T-helper 9 cell (primary cell): ENCODE results near the gene ABHD14A.
"Not testable (repeated sequence)": the region's sequence is repeated elsewhere in the genome, so short reads cannot be mapped to it uniquely, and the experiment has no call there.

Experiments used
- DNase-seq: peaks from one replicate; pipeline ENCODE4 v3.0.0-alpha.2; 2020
- total RNA-seq, 2 donors: gene quantifications; one replicate each; lab custom pipeline; 2026; lab: John Stamatoyannopoulos, UW

Gene ABHD14A
- total RNA-seq = 1.7 to 5.5 reads per million in 2 donors

- DNase-seq = peak; percentile 64
Measured at GRCh38 chr3:51974963-51975851, at the start of gene ABHD14A. Gene ABHD14A, plus strand, starts transcription at chr3:51975064. Its CDS starts 72 bp downstream, at chr3:51975136.

GRCh38 chr3:51927061-51927977 lies 47.5 kb upstream of the ABHD14A start:
- no peak for DNase-seq

GRCh38 chr3:51928438-51928837 lies 46.4 kb upstream of the ABHD14A start:
- DNase-seq = no peak

GRCh38 chr3:51928981-51929380 lies 45.9 kb upstream of the ABHD14A start:
- not testable (repeated sequence) for DNase-seq

GRCh38 chr3:51929420-51930003 lies 45.4 kb upstream of the ABHD14A start:
- DNase-seq = no peak

GRCh38 chr3:51930439-51930838 lies 44.4 kb upstream of the ABHD14A start:
- DNase-seq = no peak

GRCh38 chr3:51931756-51932155 lies 43.1 kb upstream of the ABHD14A start:
- DNase-seq = no peak

GRCh38 chr3:51932471-51933370 lies 42.1 kb upstream of the ABHD14A start:
- no peak for DNase-seq

- DNase-seq = no peak
Measured at GRCh38 chr3:51933471-51934138, 41.3 kb upstream of the ABHD14A start.

- no peak for DNase-seq
Measured at GRCh38 chr3:51934139-51934850, 40.6 kb upstream of the ABHD14A start.

- DNase-seq = no peak
Measured at GRCh38 chr3:51934991-51935885, 39.6 kb upstream of the ABHD14A start.

- DNase-seq = no peak
Measured at GRCh38 chr3:51935886-51936755, 38.7 kb upstream of the ABHD14A start.

- DNase-seq = no peak
Measured at GRCh38 chr3:51937014-51937413, 37.9 kb upstream of the ABHD14A start.

- no peak for DNase-seq
Measured at GRCh38 chr3:51937611-51938450, 37.0 kb upstream of the ABHD14A start.

GRCh38 chr3:51938780-51939425 lies 36.0 kb upstream of the ABHD14A start:
- no peak for DNase-seq

GRCh38 chr3:51940648-51941462 lies 34.0 kb upstream of the ABHD14A start:
- no peak for DNase-seq
